DOHH2 (cell line): ENCODE measurements around the gene CRABP1.

Experiments used
- H3F3A ChIP-seq: fragments of 200-600 bp; sonication (generic), shearing (Covaris generic); 2 replicates; pipeline ENCODE4 v1.6.0; 2016; ENCODE audit warnings: antibody characterized with exemption, mild to moderate bottlenecking; ENCODE audit not compliant: control insufficient read depth, insufficient read depth
- H3K27ac ChIP-seq: fragments of 200-600 bp; sonication (generic); 2 replicates; pipeline ENCODE4 v1.5.1; 2014; ENCODE audit warnings: low read depth, mild to moderate bottlenecking, low read length, moderate library complexity
- H3K27me3 ChIP-seq: fragments of 200-600 bp; sonication (generic); 2 replicates; pipeline ENCODE4 v1.6.1; 2014; ENCODE audit warnings: mild to moderate bottlenecking, low read length, mixed read lengths; ENCODE audit not compliant: control insufficient read depth
- H3K36me3 ChIP-seq: fragments of 200-600 bp; sonication (generic); 2 replicates; pipeline ENCODE4 v1.6.1; 2014; ENCODE audit warnings: mild to moderate bottlenecking, low read length, moderate library complexity, mixed read lengths; ENCODE audit not compliant: control insufficient read depth
- H3K4me1 ChIP-seq: fragments of 200-600 bp; sonication (generic); 2 replicates; pipeline ENCODE4 v1.6.1; 2014; ENCODE audit warnings: mild to moderate bottlenecking, low read length, mixed read lengths; ENCODE audit not compliant: control insufficient read depth
- H3K4me2 ChIP-seq: fragments of 200-600 bp; sonication (generic); 2 replicates; pipeline ENCODE4 v1.6.0; 2014; ENCODE audit warnings: mild to moderate bottlenecking, low read length, moderate library complexity
- H3K4me3 ChIP-seq: fragments of 200-600 bp; sonication (generic); 2 replicates; pipeline ENCODE4 v1.5.1; 2014; ENCODE audit warnings: mild to moderate bottlenecking, low read length, mixed read lengths
- H3K79me2 ChIP-seq: fragments of 200-600 bp; sonication (generic); 2 replicates; pipeline ENCODE4 v1.6.1; 2014; ENCODE audit warnings: mild to moderate bottlenecking, low read length, mixed read lengths; ENCODE audit not compliant: control insufficient read depth
- H3K9me2 ChIP-seq: fragments of 200-600 bp; sonication (generic); replicated peaks from 2 replicates; pipeline ENCODE4 v1.6.1; 2014; ENCODE audit warnings: mild to moderate bottlenecking, low read length, mixed read lengths; ENCODE audit not compliant: control insufficient read depth
- H3K9me3 ChIP-seq: fragments of 200-600 bp; sonication (generic); 2 replicates; pipeline ENCODE4 v1.6.1; 2014; ENCODE audit warnings: antibody characterized with exemption, low read length, mixed read lengths; ENCODE audit not compliant: control insufficient read depth, insufficient read depth
- H4K20me1 ChIP-seq: fragments of 200-600 bp; sonication (generic); 2 replicates; pipeline ENCODE4 v1.6.0; 2014; ENCODE audit warnings: low read depth, mild to moderate bottlenecking, antibody characterized with exemption, low read length, moderate library complexity; ENCODE audit not compliant: control insufficient read depth, insufficient read depth
- CTCF ChIP-seq: fragments of 200-600 bp; sonication (generic); IDR thresholded peaks from one replicate; pipeline ENCODE4 v1.5.1; 2014; ENCODE audit warnings: antibody characterized with exemption, mild to moderate bottlenecking, low read depth, low read length; ENCODE audit not compliant: poor library complexity, severe bottlenecking
- EZH2phosphoT487 ChIP-seq: fragments of 200-600 bp; sonication (generic); IDR thresholded peaks from 2 replicates; pipeline ENCODE4 v1.6.1; 2017; ENCODE audit warnings: borderline replicate concordance, mild to moderate bottlenecking, antibody characterized with exemption, low read length, moderate library complexity, mixed read lengths

The CRABP1 gene

DNA sequence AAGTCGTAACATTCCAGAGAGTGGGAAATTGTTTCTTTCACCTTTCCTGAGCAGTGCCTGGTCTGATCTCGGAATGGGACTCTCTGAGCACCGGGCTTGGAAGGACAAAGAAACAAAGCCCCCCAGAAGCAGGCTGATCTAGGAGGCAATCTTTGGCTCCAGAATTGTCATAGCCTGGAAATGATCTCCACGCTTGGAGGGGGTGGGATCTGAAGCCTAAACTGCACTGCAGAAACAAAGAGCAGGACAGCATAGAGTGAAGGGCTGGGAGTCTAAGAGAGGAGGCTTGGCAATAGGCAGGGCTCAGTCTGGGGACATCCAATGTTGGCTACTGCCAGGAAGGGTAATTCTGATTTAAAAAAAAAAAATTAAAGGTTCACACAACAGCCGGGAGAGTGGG lies 1.9 kb downstream of the CRABP1 start:
- Histone ChIP-seq H4K20me1 (no peaks in the 10 kb centered on the region), H3F3A (no peaks in the 10 kb centered on the region), H3K4me1 (no peaks in the 10 kb centered on the region), H3K27me3 (peaks cover 30% of the 10 kb centered on the region), H3K36me3 (no peaks in the 10 kb centered on the region), H3K79me2 (no peaks in the 10 kb centered on the region), H3K9me2 (no peaks in the 10 kb centered on the region), H3K4me2 (no peak overlapping the region), H3K27ac (no peak overlapping the region), H3K4me3 (no peak overlapping the region), H3K9me3 (no peaks in the 10 kb centered on the region)
- no peak for TF ChIP-seq CTCF
- no peak for TF ChIP-seq EZH2phosphoT487

DNA sequence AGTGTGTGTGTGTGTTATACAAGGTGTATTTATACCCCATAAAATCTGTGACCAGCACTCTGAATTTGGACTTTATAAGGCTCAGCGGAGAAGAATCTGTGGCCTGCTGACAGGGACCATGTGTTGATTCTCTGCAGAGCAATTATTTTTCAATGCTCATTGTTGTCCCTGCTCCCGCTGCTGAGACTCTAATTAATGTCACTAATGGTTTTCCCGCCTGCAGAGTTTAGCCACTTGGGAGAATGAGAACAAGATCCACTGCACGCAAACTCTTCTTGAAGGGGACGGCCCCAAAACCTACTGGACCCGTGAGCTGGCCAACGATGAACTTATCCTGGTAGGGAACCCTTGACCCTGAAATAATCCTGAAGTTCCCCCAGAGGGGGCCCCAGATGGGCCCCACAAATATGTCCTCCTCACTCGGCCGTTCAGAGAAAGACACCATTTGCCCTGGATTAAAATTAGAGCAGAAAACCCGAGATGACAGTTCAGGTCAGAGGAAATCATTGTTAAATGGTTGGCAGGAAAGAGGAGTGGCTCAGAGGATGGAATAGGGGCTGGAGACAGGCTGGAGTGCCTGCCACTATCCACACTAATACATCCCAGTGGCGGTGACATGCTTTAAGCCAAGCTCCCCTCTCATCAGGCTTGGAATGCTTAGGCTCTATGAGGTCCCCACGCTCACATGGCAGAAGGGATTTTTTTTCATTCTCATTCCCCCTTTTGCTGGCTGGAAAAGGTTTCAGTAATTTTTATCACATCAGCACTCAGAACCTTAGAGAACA lies 3.3 kb downstream of the CRABP1 start:
- Histone ChIP-seq H3F3A (no peaks in the 10 kb centered on the region), H3K36me3 (no peaks in the 10 kb centered on the region)
- TF ChIP-seq EZH2phosphoT487 (no peak), CTCF (no peak)

DNA sequence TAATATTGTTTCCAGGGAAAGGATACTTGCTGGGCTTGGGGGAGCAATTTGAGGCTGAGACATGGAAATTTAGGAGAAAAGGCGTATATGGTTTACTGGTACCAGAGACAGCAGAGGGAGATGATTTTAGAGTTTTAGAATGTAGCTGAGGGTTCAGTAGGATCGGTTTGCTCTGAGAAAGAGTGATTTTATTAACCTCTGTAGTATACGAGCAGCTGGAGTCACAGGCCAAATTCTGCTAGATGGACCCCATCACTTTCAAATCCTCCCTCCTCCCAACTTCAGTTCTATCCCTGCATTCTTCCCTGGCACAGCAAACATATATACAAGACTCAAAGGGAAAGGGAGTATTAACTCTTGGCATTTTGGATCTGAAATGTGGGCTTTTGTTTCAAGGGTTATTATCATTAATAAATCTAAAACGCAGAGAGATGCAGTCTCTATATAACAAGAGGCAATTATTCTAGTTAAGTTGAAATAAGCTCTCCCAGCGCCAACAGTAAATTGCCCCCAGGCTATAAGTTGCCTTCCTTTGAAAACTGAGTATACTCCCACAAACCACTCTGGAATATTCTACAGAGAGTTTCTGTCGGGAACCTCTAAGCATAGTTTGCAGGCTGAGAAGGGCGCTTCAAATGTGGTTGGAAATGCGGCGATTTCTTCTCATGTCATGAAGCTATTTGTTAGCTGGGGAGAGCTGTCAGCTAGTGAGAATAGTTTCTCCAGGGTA lies 5.4 kb downstream of the CRABP1 start:
- H3F3A ChIP-seq, result no peaks in the 10 kb centered on the region
- H3K9me3 ChIP-seq, result no peaks in the 10 kb centered on the region
- H3K27ac ChIP-seq, result no peak overlapping the region
- H3K9me2 ChIP-seq, result no peaks in the 10 kb centered on the region
- TF ChIP-seq EZH2phosphoT487 (no peak), CTCF (no peak)
- no peaks in the 10 kb centered on the region for H3K79me2 ChIP-seq
- H3K4me1 ChIP-seq, result no peaks in the 10 kb centered on the region
- H4K20me1 ChIP-seq, result no peaks in the 10 kb centered on the region
- H3K36me3 ChIP-seq, result no peaks in the 10 kb centered on the region
- no peak overlapping the region for H3K4me3 ChIP-seq
- peaks cover 16% of the 10 kb centered on the region for H3K27me3 ChIP-seq
- no peak overlapping the region for H3K4me2 ChIP-seq

More for the DNA sequence above, 3.3 kb downstream of the CRABP1 start:
- Histone ChIP-seq H4K20me1 (no peaks in the 10 kb centered on the region), H3K27me3 (peaks cover 30% of the 10 kb centered on the region), H3K4me3 (no peak overlapping the region), H3K4me1 (no peaks in the 10 kb centered on the region), H3K9me3 (no peaks in the 10 kb centered on the region), H3K4me2 (no peak overlapping the region), H3K9me2 (no peaks in the 10 kb centered on the region), H3K79me2 (no peaks in the 10 kb centered on the region), H3K27ac (no peak overlapping the region)
